Measurements from ENCODE around the gene PTPN12.

DNA sequence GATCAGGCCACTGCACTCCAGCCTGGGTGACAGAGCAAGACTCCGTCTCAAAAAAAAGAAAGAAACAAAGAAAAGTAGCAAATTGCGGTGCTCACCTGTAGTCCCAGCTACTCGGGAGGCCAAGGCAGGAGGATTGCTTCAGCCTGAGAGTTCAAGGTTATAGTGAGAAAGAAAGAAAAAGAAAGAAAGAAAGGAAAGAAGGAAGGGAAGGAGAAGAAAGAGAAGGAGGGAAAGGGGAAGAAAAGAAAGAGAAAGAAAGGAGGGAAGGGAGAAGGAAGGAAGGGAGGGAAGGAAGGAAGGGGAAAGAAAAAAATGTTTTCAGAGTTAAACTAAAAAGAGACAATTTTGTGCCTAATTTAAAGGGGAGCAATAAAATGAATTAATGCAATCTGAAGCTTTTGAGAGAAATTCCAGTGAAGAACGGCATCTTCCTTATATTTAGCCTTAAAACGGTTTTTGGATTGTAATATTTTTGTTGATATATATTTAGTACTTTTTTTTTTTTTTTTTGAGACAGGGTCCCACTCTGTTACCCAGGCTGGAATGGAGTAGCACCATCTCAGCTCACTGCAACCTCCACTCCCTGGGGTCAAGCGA lies 111.7 kb downstream of the PTPN12 start:
- TF ChIP-seq CTCF (IDR thresholded peaks at IDR 0.05): no peak
- no peak for TF ChIP-seq POLR2A (IDR thresholded peaks at IDR 0.05)
